Activated CD4-positive, alpha-beta memory T cell treated with anti-CD3 and anti-CD28 coated beads, Interleukin-2, amount 10 ng/mL, durations not matched to agents 7 days and 5 days (primary cell): ENCODE results near the gene SAC3D1. TPM values are rescaled to one million over a fixed set of nuclear protein-coding genes. Genes with fewer than 3 reads are reported as not detected.

ENCODE experiments used
- CTCF ChIA-PET: fragments of 350-600 bp; sonication (Branson Sonifier 250); formaldehyde crosslinking; loops from one replicate; lab custom pipeline; 2021; ENCODE audit warnings: antibody characterized with exemption, inconsistent platforms; lab: Charles Lee
- POLR2A ChIA-PET: fragments of 350-600 bp; sonication (Branson Sonifier 250); formaldehyde crosslinking; loops from one replicate; lab custom pipeline; 2021; ENCODE audit warnings: antibody characterized with exemption; lab: Charles Lee
- DNase-seq: peaks from one replicate; pipeline ENCODE4 v3.0.0-alpha.2; 2020
- H3K27ac Mint-ChIP-seq: one replicate; pipeline ENCODE4 v1.8.0; 2021; ENCODE audit warnings: mild to moderate bottlenecking, mixed read lengths
- H3K27me3 Mint-ChIP-seq: one replicate; pipeline ENCODE4 v1.8.0; 2021; ENCODE audit warnings: mixed read lengths
- H3K36me3 Mint-ChIP-seq: one replicate; pipeline ENCODE4 v1.8.0; 2021; ENCODE audit warnings: low read depth, mixed read lengths
- H3K4me1 Mint-ChIP-seq: one replicate; pipeline ENCODE4 v1.8.0; 2021; ENCODE audit warnings: mixed read lengths
- H3K4me3 Mint-ChIP-seq: one replicate; pipeline ENCODE4 v1.8.0; 2021; ENCODE audit warnings: mild to moderate bottlenecking, mixed read lengths
- H3K9me3 Mint-ChIP-seq: one replicate; pipeline ENCODE4 v1.8.0; 2021; ENCODE audit warnings: mixed read lengths
- total RNA-seq, 2 experiments: library from RNA; stranded (reverse); gene quantifications; one replicate each; pipeline ENCODE4 v1.2.3, GENCODE V29; 2021

Gene SAC3D1
- total RNA-seq, 2 experiments from 2014 or later = 24.2 to 24.8 TPM

DNA sequence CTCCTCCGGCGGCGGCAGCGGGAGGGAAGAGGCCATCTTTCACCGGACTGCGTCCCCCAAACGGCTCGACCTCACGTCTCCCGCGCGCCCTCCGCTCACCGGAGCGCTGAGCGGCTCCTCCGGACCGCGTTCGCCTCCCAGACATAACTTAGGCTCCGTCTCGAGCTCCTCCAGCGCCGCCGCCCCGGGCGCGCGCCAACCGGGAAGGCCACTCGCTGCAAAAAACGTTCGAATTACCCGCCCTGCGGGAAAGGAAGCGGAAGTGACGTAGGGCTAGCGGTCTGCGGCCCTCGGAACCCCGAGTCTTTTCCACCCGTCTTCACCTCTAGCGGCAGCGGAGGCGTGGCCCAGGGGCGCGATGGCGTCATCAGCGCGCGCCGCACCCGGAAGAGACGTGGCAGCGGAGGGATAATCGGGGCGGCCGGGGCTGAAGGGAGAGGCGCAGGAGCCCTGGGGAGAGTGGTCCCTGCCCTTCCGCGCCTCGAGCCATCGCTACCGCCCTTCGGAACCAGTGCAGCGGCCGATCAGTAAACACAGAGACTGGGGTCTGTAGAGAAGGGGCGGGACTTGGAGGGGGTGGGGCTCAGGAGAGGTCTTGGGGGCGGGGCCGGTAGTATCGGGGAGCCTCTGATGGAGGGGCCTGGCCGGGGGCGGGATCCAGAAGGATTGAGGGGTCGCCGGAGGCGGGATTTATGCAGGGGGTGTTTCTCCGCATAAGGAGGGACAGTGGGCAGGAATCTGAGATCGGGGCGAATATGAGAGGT is 43.0 kb downstream of the SAC3D1 start, which contains the start of the genes CDCA5 and ZFPL1:
TSS of gene CDCA5 (minus strand) at position 207 of the 764 bp plus-strand sequence. CDS start at position 145, 62 bp downstream.
TSS of gene ZFPL1 (plus strand) at position 389 of the 764 bp plus-strand sequence. CDS start 477 bp downstream, outside the sequence.
- POLR2A ChIA-PET = interaction anchor here (0.9 to 2.4 kb wide), 25 partner anchors 12 to 415 kb away, joined by 3 to 45 read pairs (median 4); partner anchors contain the start of genes ARL2, DPF2, FAU and MALAT1
- Mint-ChIP-seq H3K27ac (peak within 1 kb of the TSS; percentile 88), H3K36me3 (peaks cover 68% of the 10 kb centered on the region), H3K27me3 (no peaks in the 10 kb centered on the region), H3K9me3 (no peaks in the 10 kb centered on the region), H3K4me1 (peaks cover 62% of the 10 kb centered on the region), H3K4me3 (peak within 1 kb of the TSS; percentile 91)
- CTCF ChIA-PET = interaction anchor here (0.6 to 2.9 kb wide), 9 partner anchors 9 to 497 kb away, joined by 3 to 16 read pairs (median 4); partner anchors contain the start of genes ARL2, FAU, MRPL49 and SAC3D1
- DNase-seq = peak; percentile 96

DNA sequence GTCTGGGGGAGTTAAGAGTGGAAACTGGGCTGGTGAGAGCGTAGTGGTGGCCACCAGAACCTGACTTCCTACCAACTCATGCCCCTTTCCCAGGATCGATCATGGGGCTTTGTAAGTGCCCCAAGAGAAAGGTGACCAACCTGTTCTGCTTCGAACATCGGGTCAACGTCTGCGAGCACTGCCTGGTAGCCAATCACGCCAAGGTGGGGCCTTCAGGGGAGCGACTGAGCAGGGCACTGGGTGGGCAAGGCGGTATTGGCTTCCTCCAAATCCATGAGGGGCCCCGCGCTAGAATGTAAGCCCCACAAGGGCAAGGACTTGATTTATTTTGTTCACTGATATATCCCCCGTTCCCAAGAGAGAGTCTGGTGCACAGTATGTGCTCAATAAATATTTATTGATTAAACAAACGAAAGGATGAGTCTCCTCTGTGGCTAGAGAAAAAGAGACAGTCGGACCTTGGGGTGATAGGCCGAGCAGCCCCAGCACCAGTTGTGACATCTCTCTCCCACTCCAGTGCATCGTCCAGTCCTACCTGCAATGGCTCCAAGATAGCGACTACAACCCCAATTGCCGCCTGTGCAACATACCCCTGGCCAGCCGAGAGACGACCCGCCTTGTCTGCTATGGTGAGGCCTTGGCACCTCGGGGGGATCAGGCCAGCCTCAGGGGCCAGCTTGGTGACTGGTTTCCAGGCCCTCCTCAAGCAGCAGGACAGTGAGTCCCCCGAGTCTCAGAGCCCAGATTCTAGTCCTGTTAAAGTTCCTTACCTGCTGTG is 43.8 kb downstream of the SAC3D1 start:
- DNase-seq = no peak
- Mint-ChIP-seq H3K4me3 (peak overlapping the region; percentile 91), H3K4me1 (peaks cover 54% of the 10 kb centered on the region), H3K9me3 (no peaks in the 10 kb centered on the region), H3K36me3 (peaks cover 65% of the 10 kb centered on the region), H3K27me3 (no peaks in the 10 kb centered on the region), H3K27ac (peak overlapping the region; percentile 88)
- ChIA-PET POLR2A (interaction anchor here (0.9 to 3.0 kb wide), 3 partner anchors 11 to 71 kb away, joined by 4 to 31 read pairs (median 7); partner anchors contain the start of genes ARL2, FAU, MRPL49 and VPS51), CTCF (no interaction called here)

DNA sequence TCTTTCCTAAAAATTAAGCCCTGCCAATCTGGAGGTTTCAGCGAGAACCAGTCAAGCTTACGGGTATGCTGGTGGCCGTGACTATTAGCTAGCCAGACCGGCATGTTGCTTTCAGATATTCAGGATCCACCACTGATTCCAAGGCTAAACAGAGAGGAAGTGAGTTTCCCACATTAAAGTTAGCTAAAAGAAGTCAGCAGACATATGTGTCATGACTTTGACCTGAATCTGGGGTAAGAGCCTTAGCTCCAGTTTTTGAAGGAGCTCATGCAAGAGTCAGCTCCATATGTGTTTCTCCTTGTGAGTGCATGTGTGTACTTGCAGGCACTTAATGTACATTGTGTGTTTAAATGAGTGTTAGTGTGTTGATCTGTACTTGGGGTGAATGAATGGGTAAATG is 44.4 kb downstream of the SAC3D1 start:
- Mint-ChIP-seq H3K4me3 (peak overlapping the region; percentile 91), H3K9me3 (no peaks in the 10 kb centered on the region), H3K4me1 (peaks cover 48% of the 10 kb centered on the region), H3K27me3 (no peaks in the 10 kb centered on the region), H3K36me3 (peaks cover 63% of the 10 kb centered on the region), H3K27ac (peak overlapping the region; percentile 88)
- ChIA-PET POLR2A (interaction anchor here (0.9 to 3.0 kb wide), 3 partner anchors 10 to 71 kb away, joined by 4 to 31 read pairs (median 7); partner anchors contain the start of genes ARL2, FAU, MRPL49 and VPS51), CTCF (no interaction called here)
- DNase-seq = no peak

DNA sequence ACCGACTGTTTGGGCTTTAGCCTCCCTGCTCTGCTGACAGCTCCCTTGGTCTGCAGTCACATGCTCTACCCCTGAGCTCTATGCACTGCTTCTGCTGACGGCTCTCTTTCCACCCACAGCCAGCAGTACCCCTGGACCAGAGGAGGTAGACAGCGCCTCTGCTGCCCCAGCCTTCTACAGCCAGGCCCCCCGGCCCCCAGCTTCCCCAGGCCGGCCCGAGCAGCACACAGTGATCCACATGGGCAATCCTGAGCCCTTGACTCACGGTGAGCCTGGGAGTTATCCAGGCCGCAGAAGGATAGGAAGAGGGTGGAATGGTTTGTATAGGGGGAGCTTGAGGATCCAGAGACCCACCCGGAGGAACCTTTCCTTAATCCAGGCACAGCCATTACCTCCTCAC is 45.8 kb downstream of the SAC3D1 start:
- Mint-ChIP-seq H3K4me1 (peaks cover 35% of the 10 kb centered on the region), H3K9me3 (no peaks in the 10 kb centered on the region), H3K4me3 (no peak overlapping the region), H3K36me3 (peaks cover 52% of the 10 kb centered on the region), H3K27ac (no peak overlapping the region), H3K27me3 (no peaks in the 10 kb centered on the region)
- no peak for DNase-seq
- ChIA-PET CTCF (interaction anchor here (1.0 kb wide), 1 partner anchor 35 kb away, joined by 3 read pairs; the partner anchor contains the start of genes FAU and MRPL49), POLR2A (interaction anchor here (3.0 kb wide), 1 partner anchor 9 kb away, joined by 31 read pairs; the partner anchor contains the start of gene VPS51)

DNA sequence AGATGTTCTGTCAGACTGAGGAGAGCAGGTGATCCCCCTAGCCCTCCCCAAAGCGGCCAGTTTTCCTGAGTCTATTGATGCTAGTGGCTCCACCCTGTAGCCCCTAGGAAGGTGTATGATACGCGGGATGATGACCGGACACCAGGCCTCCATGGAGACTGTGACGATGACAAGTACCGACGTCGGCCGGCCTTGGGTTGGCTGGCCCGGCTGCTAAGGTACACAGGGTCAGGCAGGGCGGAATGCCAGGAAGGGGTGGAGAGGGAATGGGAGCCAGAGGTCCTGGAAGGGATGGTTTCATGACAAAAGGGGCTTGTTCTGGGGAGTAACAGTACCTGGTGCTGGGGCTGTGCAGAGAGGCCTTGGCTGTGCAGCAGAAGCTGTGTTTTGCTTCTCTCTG is 46.2 kb downstream of the SAC3D1 start:
- Mint-ChIP-seq H3K4me1 (peaks cover 31% of the 10 kb centered on the region), H3K36me3 (peaks cover 48% of the 10 kb centered on the region), H3K27ac (no peak overlapping the region), H3K4me3 (no peak overlapping the region), H3K9me3 (no peaks in the 10 kb centered on the region), H3K27me3 (no peaks in the 10 kb centered on the region)
- CTCF ChIA-PET = interaction anchor here (1.0 kb wide), 1 partner anchor 35 kb away, joined by 3 read pairs; the partner anchor contains the start of genes FAU and MRPL49
- no peak for DNase-seq
- POLR2A ChIA-PET = interaction anchor here (3.0 kb wide), 1 partner anchor 8 kb away, joined by 31 read pairs; the partner anchor contains the start of gene VPS51

DNA sequence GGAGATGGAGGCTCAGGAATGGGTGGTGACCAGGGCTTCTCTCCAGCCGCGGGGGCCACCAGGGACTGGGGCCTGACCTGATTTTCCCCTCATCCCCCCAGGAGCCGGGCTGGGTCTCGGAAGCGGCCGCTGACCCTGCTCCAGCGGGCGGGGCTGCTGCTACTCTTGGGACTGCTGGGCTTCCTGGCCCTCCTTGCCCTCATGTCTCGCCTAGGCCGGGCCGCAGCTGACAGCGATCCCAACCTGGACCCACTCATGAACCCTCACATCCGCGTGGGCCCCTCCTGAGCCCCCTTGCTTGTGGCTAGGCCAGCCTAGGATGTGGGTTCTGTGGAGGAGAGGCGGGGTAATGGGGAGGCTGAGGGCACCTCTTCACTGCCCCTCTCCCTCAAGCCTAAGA is 46.8 kb downstream of the SAC3D1 start:
- Mint-ChIP-seq H3K27me3 (no peaks in the 10 kb centered on the region), H3K4me3 (no peak overlapping the region), H3K36me3 (peaks cover 42% of the 10 kb centered on the region), H3K4me1 (peaks cover 25% of the 10 kb centered on the region), H3K27ac (no peak overlapping the region), H3K9me3 (no peaks in the 10 kb centered on the region)
- no peak for DNase-seq
- CTCF ChIA-PET = no interaction called here
- POLR2A ChIA-PET = no interaction called here

DNA sequence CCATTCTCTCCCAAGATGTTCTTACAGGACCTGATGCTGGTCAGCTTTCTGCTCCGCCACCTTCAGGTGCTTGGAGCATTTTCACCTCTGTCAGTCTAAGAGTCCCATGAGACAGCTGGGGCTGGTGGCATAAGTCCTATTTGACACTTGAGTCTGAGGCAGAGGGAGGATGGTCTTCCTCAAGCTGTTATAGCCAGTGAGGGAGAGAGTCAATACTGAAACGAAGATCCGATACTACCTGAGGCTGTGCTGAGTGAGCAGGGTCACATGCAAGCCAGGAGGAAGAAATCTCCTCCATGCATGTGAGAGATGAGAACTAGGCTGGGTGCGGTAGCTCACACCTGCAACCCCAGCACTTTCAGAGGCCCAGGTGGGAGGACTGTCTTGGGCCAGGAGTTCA is 48.6 kb downstream of the SAC3D1 start:
- ChIA-PET POLR2A (interaction anchor here (2.0 kb wide), 1 partner anchor 9 kb away, joined by 8 read pairs; no protein-coding TSS in a partner anchor), CTCF (no interaction called here)
- Mint-ChIP-seq H3K9me3 (no peaks in the 10 kb centered on the region), H3K27ac (no peak overlapping the region), H3K4me3 (no peak overlapping the region), H3K27me3 (no peaks in the 10 kb centered on the region), H3K4me1 (peaks cover 13% of the 10 kb centered on the region), H3K36me3 (peaks cover 26% of the 10 kb centered on the region)
- DNase-seq = no peak

DNA sequence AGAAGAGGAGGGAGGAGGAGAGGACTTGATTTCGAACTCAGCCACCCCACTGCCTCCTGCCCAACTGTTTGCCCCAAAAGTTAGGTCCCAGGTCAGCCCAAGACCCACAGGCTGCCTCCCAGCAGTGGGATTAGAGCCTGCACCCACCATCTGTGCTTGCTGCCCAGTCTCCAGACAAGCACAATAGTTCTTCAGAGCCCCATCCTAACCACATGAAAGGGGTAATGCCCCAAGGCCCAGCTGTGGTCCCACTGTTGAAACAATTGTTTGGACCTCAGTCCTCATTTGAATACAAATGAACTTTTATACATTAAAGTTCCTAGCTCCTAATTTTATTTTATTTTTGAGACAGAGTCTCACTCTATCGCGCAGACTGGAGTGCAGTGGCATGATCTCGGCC is 49.6 kb downstream of the SAC3D1 start:
- Mint-ChIP-seq H3K36me3 (peaks cover 22% of the 10 kb centered on the region), H3K27ac (no peak overlapping the region), H3K9me3 (no peaks in the 10 kb centered on the region), H3K4me1 (peaks cover 5% of the 10 kb centered on the region), H3K27me3 (no peaks in the 10 kb centered on the region), H3K4me3 (no peak overlapping the region)
- ChIA-PET CTCF (no interaction called here), POLR2A (interaction anchor here (0.6 to 1.3 kb wide), 2 partner anchors 21 to 615 kb away, joined by 3 to 4 read pairs; partner anchors contain the start of gene TM7SF2)
- no peak for DNase-seq

Other genes starting within 250 kb of the SAC3D1 start
- 10 to 100 TPM; 95.6 to 98.0 TPM for gene MAP4K2, start 238.0 kb upstream of the SAC3D1 start, total RNA-seq
- 10 to 100 TPM; 32.5 to 33.4 TPM for gene MEN1, start 230.7 kb upstream of the SAC3D1 start, total RNA-seq
- gene CDC42BPG, start 196.6 kb upstream of the SAC3D1 start, total RNA-seq = under 1 TPM; 0.65 to 0.70 TPM
- 100 to 1,000 TPM; 138 to 146 TPM for gene EHD1, start 162.6 kb upstream of the SAC3D1 start, total RNA-seq
- 10 to 100 TPM; 37.4 to 40.7 TPM for gene ATG2A, start 124.0 kb upstream of the SAC3D1 start, total RNA-seq
- 10 to 100 TPM; 19.8 to 21.1 TPM for gene PPP2R5B, start 116.5 kb upstream of the SAC3D1 start, total RNA-seq
- not detected for gene GPHA2, start 105.3 kb upstream of the SAC3D1 start, total RNA-seq
- gene MAJIN, start 69.1 kb upstream of the SAC3D1 start, total RNA-seq = under 1 TPM; 0.15 to 0.33 TPM
- gene BATF2, start 44.2 kb upstream of the SAC3D1 start, total RNA-seq = under 1 TPM; 0.30 to 0.53 TPM
- gene ARL2, start 27.1 kb upstream of the SAC3D1 start, total RNA-seq = 10 to 100 TPM; 58.5 to 59.4 TPM
- 10 to 100 TPM; 24.3 to 24.6 TPM for gene SNX15, start 13.8 kb upstream of the SAC3D1 start, total RNA-seq
- 10 to 100 TPM; 13.6 to 16.8 TPM for gene NAALADL1, start 17.3 kb downstream of the SAC3D1 start, total RNA-seq
- 100 to 1,000 TPM in 1 of 2 experiments, 10 to 100 TPM in 1; 98.2 to 104 TPM for gene CDCA5, start 42.8 kb downstream of the SAC3D1 start, total RNA-seq
- gene ZFPL1, start 43.0 kb downstream of the SAC3D1 start, total RNA-seq = 10 to 100 TPM; 30.1 to 31.6 TPM
- gene VPS51, start 55.0 kb downstream of the SAC3D1 start, total RNA-seq = 100 to 1,000 TPM; 117 to 123 TPM
- gene TM7SF2, start 70.7 kb downstream of the SAC3D1 start, total RNA-seq = 10 to 100 TPM; 27.2 to 28.4 TPM
- 1 to 10 TPM; 8.1 to 8.6 TPM for gene ZNHIT2, start 76.5 kb downstream of the SAC3D1 start, total RNA-seq
- gene FAU, start 80.9 kb downstream of the SAC3D1 start, total RNA-seq = 1,000 to 10,000 TPM in 1 of 2 experiments, 100 to 1,000 TPM in 1; 995 to 1,031 TPM
- 10 to 100 TPM; 36.5 to 37.4 TPM for gene MRPL49, start 81.1 kb downstream of the SAC3D1 start, total RNA-seq
- 10 to 100 TPM; 39.4 to 42.2 TPM for gene SYVN1, start 93.3 kb downstream of the SAC3D1 start, total RNA-seq
- not detected for gene SPDYC, start 129.0 kb downstream of the SAC3D1 start, total RNA-seq
- gene CAPN1, start 140.7 kb downstream of the SAC3D1 start, total RNA-seq = 100 to 1,000 TPM; 164 to 167 TPM
- 10 to 100 TPM; 42.0 to 51.1 TPM for gene POLA2, start 220.8 kb downstream of the SAC3D1 start, total RNA-seq